Gastroesophageal sphincter (tissue), 4 donors: ENCODE measurements around the gene FOXE1. TPM values are rescaled to one million over a fixed set of nuclear protein-coding genes. Genes with fewer than 3 reads are reported as not detected.

Experiments used
- ATAC-seq: fragments of 150-250 bp; one replicate; pipeline ENCODE4 v1.9.1; 2016; ENCODE audit warnings: mild to moderate bottlenecking, moderate library complexity
- H3K27ac ChIP-seq, 4 donors: fragments of 200-600 bp; sonication (generic) in 3 of 4; 1 replicate in 3 of 4; 2 replicates in 1 of 4; pipeline ENCODE4 v1.5.1; 2016 to 2019
- H3K27me3 ChIP-seq: fragments of 200-600 bp; sonication (generic); one replicate; pipeline ENCODE4 v1.5.1; 2019
- H3K36me3 ChIP-seq, 2 donors: fragments of 200-600 bp; sonication (generic); one replicate each; pipeline ENCODE4 v1.5.1; 2019; ENCODE audit warnings: control low read depth in 1 of 2
- H3K4me1 ChIP-seq, 3 donors: fragments of 200-600 bp; sonication (generic); 1 replicate in 2 of 3; 2 replicates in 1 of 3; pipeline ENCODE4 v1.5.1; 2016 to 2019; ENCODE audit warnings: control low read depth in 2 of 3
- H3K4me3 ChIP-seq, 2 donors: fragments of 200-600 bp; sonication (generic); one replicate each; pipeline ENCODE4 v1.5.1; 2019; ENCODE audit warnings: mild to moderate bottlenecking in 1 of 2, moderate library complexity in 1 of 2
- H3K9me3 ChIP-seq, 3 donors: fragments of 200-600 bp; sonication (generic); one replicate each; pipeline ENCODE4 v1.5.1; 2017 to 2019; ENCODE audit warnings: control low read depth in 2 of 3
- EP300 ChIP-seq: sonication (generic); formaldehyde crosslinking; IDR thresholded peaks from one replicate; pipeline ENCODE4 v1.6.1; 2017; ENCODE audit warnings: antibody characterized with exemption, mild to moderate bottlenecking
- POLR2A ChIP-seq, 2 donors: fragments of 450-650 bp; IDR thresholded peaks; one replicate each; pipeline ENCODE4 v1.6.1; 2017; ENCODE audit warnings: antibody characterized with exemption in 2 of 2, mild to moderate bottlenecking in 2 of 2, moderate library complexity in 1 of 2
- POLR2AphosphoS5 ChIP-seq: sonication (generic); formaldehyde crosslinking; IDR thresholded peaks from one replicate; pipeline ENCODE4 v1.6.1; 2017; ENCODE audit warnings: antibody characterized with exemption
- WGBS, 2 donors: methylation state at CpG; one replicate each; pipeline ENCODE4 v1.1.5; 2018; ENCODE audit warnings: low coverage in 1 of 2; 5-methylcytosine and 5-hydroxymethylcytosine counted together
- total RNA-seq, 4 donors: library from RNA; depleted of rRNA; stranded (reverse); fragments of >200 nt; gene quantifications; one replicate each; pipeline ENCODE4 v1.1.0, GENCODE V29; 2016
- TF ChIP-seq, protein P1 (sequence below), 4 experiments: fragments of 200-600 bp in 2 of 4; fragments of 450-650 bp in 2 of 4; sonication (generic) in 1 of 4; IDR thresholded peaks; one replicate each; pipeline ENCODE4 v1.5.1; 2017 to 2019; ENCODE audit warnings: antibody characterized with exemption in 4 of 4, mild to moderate bottlenecking in 2 of 4, moderate library complexity in 2 of 4

The FOXE1 gene
- total RNA-seq, 4 donors from 2014 or later, result 0.08 to 0.79 TPM; not detected in 2

DNA sequence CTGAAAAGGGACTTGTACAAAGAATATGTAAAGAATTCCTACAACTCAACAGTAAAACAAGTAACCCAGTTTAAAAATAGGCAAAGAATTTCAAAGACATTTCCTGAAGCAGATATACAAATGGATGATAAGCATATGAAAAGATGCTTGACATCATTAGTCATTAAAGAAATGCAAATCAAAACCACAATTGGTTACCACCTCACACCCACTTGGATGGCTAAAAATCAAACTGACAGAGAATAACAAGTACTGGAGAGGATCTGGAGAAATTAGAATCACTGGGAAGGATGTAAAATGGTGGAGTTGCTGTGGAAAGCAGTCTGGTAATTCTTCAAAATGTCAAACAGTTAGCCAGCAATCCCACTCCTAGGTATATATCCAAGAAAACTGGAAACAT, 12.5 kb upstream of the FOXE1 start:
- Histone ChIP-seq H3K27ac (no peak overlapping the region), H3K9me3 (no peaks in the 10 kb centered on the region), H3K27me3 (peaks cover 67% of the 10 kb centered on the region), H3K4me3 (no peak overlapping the region), H3K4me1 (no peaks in the 10 kb centered on the region), H3K36me3 (no peaks in the 10 kb centered on the region)
- ATAC-seq, result no peak
- TF ChIP-seq POLR2AphosphoS5 (no peak), EP300 (no peak), POLR2A (IDR thresholded peaks at IDR 0.05) (no peak)
- TF ChIP-seq, protein P1, sequence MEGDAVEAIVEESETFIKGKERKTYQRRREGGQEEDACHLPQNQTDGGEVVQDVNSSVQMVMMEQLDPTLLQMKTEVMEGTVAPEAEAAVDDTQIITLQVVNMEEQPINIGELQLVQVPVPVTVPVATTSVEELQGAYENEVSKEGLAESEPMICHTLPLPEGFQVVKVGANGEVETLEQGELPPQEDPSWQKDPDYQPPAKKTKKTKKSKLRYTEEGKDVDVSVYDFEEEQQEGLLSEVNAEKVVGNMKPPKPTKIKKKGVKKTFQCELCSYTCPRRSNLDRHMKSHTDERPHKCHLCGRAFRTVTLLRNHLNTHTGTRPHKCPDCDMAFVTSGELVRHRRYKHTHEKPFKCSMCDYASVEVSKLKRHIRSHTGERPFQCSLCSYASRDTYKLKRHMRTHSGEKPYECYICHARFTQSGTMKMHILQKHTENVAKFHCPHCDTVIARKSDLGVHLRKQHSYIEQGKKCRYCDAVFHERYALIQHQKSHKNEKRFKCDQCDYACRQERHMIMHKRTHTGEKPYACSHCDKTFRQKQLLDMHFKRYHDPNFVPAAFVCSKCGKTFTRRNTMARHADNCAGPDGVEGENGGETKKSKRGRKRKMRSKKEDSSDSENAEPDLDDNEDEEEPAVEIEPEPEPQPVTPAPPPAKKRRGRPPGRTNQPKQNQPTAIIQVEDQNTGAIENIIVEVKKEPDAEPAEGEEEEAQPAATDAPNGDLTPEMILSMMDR (IDR thresholded peaks at IDR 0.05), result no peak

DNA sequence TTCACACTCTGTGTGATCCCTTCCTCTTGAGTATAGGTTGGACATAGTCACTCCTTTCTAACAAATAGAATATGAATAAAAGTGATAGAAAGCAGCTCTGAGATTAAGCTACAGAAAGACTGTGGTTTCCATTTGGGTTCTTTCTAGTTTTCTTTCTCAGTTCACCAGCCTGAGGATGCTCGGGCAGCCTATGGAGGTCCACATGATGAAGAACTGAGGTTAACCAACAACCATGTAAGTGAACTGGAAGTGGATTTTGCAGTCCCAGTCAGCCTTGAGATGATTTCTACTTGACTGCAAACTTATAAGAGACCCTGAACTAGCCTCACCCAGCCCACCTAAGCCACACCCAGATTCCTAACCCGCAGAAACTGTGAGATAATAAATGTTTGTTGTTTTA, 10.1 kb upstream of the FOXE1 start:
- Histone ChIP-seq H3K9me3 (no peaks in the 10 kb centered on the region), H3K4me1 (peaks cover 0 to 5% (median 0%) of the 10 kb centered on the region in 3 donors), H3K27ac (no peak overlapping the region), H3K4me3 (no peak overlapping the region), H3K36me3 (no peaks in the 10 kb centered on the region), H3K27me3 (peaks cover 75% of the 10 kb centered on the region)
- WGBS, 2 donors, result 75% methylated on average over 2 of the region's 2 CpGs
- TF ChIP-seq POLR2AphosphoS5, result no peak
- TF ChIP-seq POLR2A (IDR thresholded peaks at IDR 0.05), result no peak
- no peak for TF ChIP-seq EP300
- TF ChIP-seq, protein P1 (IDR thresholded peaks at IDR 0.05), result no peak
- ATAC-seq, result no peak

DNA sequence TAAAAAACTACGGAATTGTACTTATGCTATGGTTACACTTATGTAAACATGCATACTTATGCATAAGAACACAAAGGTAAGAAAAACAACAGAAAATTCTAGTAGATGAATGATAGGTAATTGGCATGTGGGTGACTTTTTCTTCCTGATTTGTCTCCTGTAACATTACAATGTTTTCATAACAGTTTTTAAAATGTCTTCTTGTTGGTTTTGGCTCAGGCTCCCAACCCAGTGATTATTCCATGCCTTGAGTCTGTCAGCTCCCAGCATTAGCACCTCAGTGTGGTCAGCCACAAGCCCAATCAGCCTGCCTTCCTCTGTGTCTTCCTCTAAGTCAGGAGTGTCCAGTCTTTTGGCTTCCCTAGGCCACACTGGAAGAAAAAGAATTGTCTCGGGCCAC, 7.9 kb upstream of the FOXE1 start:
- Histone ChIP-seq H3K27ac (no peak overlapping the region), H3K4me1 (peaks cover 0 to 19% (median 10%) of the 10 kb centered on the region in 3 donors), H3K4me3 (no peak overlapping the region), H3K9me3 (no peaks in the 10 kb centered on the region), H3K27me3 (peaks cover 78% of the 10 kb centered on the region), H3K36me3 (no peaks in the 10 kb centered on the region)
- no peak for TF ChIP-seq POLR2A (IDR thresholded peaks at IDR 0.05)
- 75 to 86% methylated on average over 1 to 2 of the region's 2 CpGs for WGBS, 2 donors
- no peak for ATAC-seq

DNA sequence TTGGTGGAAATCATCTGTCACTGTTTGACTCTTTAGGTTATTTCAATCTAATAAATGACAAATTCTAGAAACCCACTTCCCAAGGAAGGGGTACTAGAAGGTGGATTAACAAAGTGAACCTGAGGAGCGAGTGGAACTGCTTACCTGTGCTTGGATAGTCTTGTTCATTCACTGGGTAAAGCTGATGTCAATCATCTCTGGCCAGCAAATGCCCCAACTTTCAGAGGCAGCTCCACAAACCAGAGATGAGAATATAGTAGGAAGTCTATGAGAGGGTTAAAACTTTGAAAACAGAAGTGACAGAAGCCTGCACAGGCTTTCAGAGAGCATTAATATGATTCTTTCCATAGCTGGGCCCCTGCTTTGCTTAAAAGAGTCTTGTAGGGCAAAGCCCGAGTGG, 7.3 kb upstream of the FOXE1 start:
- 56 to 65% methylated on average over 2 of the region's 2 CpGs for WGBS, 2 donors
- H3K9me3 ChIP-seq, result no peaks in the 10 kb centered on the region
- TF ChIP-seq EP300, result no peak
- TF ChIP-seq, protein P1 (IDR thresholded peaks at IDR 0.05), result no peak
- TF ChIP-seq POLR2AphosphoS5, result no peak
- TF ChIP-seq POLR2A (IDR thresholded peaks at IDR 0.05), result no peak
- no peak overlapping the region for H3K27ac ChIP-seq
- H3K27me3 ChIP-seq, result peaks cover 81% of the 10 kb centered on the region
- no peak for ATAC-seq
- H3K4me3 ChIP-seq, result no peak overlapping the region
- no peaks in the 10 kb centered on the region for H3K36me3 ChIP-seq
- peaks cover 0 to 19% (median 10%) of the 10 kb centered on the region in 3 donors for H3K4me1 ChIP-seq

DNA sequence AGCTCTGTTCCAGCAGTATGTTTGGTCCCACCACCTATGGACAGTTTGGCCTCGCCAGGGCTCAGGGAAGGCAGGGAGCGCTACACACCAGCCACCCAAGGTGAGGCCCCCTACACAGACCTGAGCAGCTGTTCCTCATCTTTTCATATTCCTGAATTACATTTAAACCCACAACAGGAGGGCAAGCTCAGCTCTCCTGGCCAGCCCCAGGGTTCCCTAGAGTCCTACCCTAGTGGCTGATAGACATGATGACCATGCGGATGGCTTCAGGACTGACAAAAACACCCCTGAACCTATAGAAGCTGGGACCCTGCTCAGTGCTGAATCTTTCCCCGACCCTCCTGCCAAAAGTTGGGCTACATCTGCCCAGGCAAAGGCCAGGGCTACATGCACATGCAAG, 6.7 kb upstream of the FOXE1 start:
- ATAC-seq, result no peak
- no peak for TF ChIP-seq EP300
- TF ChIP-seq, protein P1 (IDR thresholded peaks at IDR 0.05), result no peak
- peaks cover 87% of the 10 kb centered on the region for H3K27me3 ChIP-seq
- no peaks in the 10 kb centered on the region for H3K36me3 ChIP-seq
- H3K4me1 ChIP-seq, result peaks cover 0 to 23% (median 11%) of the 10 kb centered on the region in 3 donors
- no peaks in the 10 kb centered on the region for H3K9me3 ChIP-seq
- WGBS, 2 donors, result 60% methylated on average over 1 of the region's 4 CpGs; no CpG with 5 or more reads in 1 of the 2 donors
- no peak overlapping the region for H3K27ac ChIP-seq
- H3K4me3 ChIP-seq, result no peak overlapping the region
